ENCODE results near the gene MUC4. TPM values are rescaled to one million over a fixed set of nuclear protein-coding genes. Genes with fewer than 3 reads are reported as not detected.

MUC4 gene
- total RNA-seq, 2 experiments from 2014 or later: 0.15 to 0.24 TPM

DNA sequence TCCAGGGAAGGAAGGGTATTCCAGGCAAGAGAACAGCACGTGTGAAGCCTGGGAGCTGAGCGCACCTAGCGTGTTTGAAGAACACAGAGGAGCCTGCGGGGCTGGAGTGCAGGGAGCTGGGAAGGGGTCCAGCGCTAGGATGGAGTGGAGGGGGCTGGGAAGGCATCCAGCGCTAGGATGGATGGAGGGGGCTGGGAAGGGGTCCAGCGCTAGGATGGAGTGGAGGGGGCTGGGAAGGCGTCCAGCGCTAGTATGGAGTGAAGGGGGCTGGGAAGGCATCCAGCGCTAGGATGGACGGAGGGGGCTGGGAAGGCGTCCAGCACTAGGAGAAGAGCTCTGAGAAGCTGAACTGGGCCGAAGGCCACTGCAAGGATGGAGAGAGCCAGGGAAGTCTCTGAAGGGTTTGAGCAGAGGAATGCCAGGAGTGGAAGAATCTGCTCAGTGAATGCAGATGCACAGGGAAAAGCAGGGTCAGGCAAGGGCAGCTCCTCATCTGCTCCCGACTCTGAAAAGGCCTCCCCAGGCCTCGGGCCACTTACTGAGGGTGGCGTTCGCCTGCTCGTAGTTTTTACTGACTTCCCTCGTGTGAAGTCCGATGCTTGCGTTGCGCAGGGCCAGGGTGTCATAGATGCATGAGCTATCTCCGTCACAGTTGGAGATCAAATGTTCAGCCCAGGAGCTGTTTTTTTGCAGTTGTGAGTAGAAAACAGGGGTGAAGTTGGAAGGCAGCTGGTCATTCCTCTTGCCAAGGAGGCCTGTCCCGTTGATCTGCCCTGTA, 51.2 kb downstream of the MUC4 start:
- POLR2A ChIA-PET: no interaction called here
- CTCF ChIA-PET: no interaction called here
- Mint-ChIP-seq H3K27ac (no peak overlapping the region), H3K4me1 (ENCODE audit: low read depth) (peaks cover 12% of the 10 kb centered on the region), H3K36me3 (no peaks in the 10 kb centered on the region), H3K27me3 (peaks cover 44% of the 10 kb centered on the region), H3K9me3 (no peaks in the 10 kb centered on the region), H3K4me3 (no peak overlapping the region)
- intact Hi-C loops (cut with micrococcal nuclease): no loop called here
- no peak for DNase-seq

DNA sequence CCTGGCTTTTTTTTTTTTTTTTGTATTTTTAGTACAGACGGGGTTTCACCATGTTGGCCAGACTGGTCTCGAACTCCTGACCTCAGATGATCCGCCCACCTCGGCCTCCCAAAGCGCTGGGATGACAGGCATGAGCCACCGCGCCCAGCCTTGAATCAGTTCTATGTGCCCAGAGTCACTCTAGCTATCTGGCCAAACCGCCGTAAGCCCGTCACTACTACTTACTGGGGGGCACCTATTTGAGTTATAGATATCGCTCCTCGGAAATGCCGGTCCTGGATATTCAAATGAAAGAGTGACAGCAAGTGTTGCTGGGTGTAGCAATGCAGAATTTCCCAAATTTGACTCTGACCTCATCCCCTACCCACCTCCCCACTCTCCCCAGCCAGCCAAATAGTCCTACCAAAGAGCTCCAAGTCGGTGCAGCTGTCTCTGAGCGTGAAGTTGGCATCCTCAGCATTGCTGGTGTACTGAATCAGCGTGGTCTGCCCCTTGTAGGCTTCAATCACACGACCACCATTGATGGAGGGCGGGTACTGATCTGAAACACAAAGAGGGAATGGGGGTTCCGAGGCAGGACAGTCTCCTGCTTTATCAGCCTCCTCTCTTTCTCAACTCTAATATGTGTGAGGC, 52.9 kb downstream of the MUC4 start:
- H3K4me3 Mint-ChIP-seq: no peak overlapping the region
- H3K27me3 Mint-ChIP-seq: peaks cover 39% of the 10 kb centered on the region
- intact Hi-C loops (cut with micrococcal nuclease): no loop called here
- POLR2A ChIA-PET: no interaction called here
- H3K27ac Mint-ChIP-seq: no peak overlapping the region
- DNase-seq: no peak
- H3K4me1 Mint-ChIP-seq (ENCODE audit: low read depth): peaks cover 12% of the 10 kb centered on the region
- no peaks in the 10 kb centered on the region for H3K36me3 Mint-ChIP-seq
- no peaks in the 10 kb centered on the region for H3K9me3 Mint-ChIP-seq
- CTCF ChIA-PET: no interaction called here

DNA sequence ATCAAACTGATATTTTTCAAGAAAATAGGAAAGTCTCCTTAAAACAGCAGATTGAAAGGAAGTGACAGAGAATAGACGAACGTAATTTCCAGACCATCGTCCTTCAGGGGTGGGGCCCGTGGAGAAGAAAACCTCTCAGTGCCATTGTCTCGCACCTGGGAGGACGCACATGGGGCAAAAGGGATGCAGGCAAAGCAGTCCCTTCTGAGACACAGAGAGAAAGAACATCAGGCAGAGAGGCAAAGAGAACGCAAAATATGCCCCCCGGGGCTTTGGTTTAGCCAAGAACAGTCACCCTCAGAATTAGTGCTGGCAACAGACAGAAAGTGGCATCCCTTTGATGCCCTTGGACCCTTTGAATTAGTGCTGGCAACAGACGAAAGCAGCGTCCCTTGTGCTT, 53.9 kb downstream of the MUC4 start:
- intact Hi-C loops (cut with micrococcal nuclease): no loop called here
- POLR2A ChIA-PET: no interaction called here
- H3K4me3 Mint-ChIP-seq: no peak overlapping the region

DNA sequence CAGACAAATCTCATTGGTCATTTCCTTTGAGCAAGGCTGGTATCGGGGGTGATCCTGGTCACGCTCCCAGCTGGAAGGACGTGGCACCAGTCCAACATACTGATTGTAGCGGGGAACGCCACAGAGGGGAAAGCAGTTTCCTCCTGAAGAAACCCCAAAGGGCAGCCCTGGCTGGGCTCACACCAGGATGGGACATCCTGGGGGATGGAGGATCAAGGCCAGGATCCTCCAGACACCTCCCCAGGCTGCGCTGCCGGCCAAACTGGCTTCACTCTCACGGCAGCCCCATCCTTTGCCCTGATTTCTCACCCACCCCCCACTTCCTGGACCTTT, 54.3 kb downstream of the MUC4 start:
- POLR2A ChIA-PET: no interaction called here
- CTCF ChIA-PET: no interaction called here
- Mint-ChIP-seq H3K9me3 (no peaks in the 10 kb centered on the region), H3K4me1 (ENCODE audit: low read depth) (peaks cover 15% of the 10 kb centered on the region), H3K27me3 (peaks cover 30% of the 10 kb centered on the region), H3K36me3 (no peaks in the 10 kb centered on the region), H3K27ac (no peak overlapping the region), H3K4me3 (no peak overlapping the region)
- DNase-seq: no peak
- intact Hi-C loops (cut with micrococcal nuclease): no loop called here

More for the DNA sequence above, 53.9 kb downstream of the MUC4 start:
- DNase-seq: no peak
- Mint-ChIP-seq H3K36me3 (no peaks in the 10 kb centered on the region), H3K9me3 (no peaks in the 10 kb centered on the region), H3K4me1 (ENCODE audit: low read depth) (peaks cover 15% of the 10 kb centered on the region), H3K27ac (no peak overlapping the region), H3K27me3 (peaks cover 30% of the 10 kb centered on the region)
- CTCF ChIA-PET: no interaction called here

DNA sequence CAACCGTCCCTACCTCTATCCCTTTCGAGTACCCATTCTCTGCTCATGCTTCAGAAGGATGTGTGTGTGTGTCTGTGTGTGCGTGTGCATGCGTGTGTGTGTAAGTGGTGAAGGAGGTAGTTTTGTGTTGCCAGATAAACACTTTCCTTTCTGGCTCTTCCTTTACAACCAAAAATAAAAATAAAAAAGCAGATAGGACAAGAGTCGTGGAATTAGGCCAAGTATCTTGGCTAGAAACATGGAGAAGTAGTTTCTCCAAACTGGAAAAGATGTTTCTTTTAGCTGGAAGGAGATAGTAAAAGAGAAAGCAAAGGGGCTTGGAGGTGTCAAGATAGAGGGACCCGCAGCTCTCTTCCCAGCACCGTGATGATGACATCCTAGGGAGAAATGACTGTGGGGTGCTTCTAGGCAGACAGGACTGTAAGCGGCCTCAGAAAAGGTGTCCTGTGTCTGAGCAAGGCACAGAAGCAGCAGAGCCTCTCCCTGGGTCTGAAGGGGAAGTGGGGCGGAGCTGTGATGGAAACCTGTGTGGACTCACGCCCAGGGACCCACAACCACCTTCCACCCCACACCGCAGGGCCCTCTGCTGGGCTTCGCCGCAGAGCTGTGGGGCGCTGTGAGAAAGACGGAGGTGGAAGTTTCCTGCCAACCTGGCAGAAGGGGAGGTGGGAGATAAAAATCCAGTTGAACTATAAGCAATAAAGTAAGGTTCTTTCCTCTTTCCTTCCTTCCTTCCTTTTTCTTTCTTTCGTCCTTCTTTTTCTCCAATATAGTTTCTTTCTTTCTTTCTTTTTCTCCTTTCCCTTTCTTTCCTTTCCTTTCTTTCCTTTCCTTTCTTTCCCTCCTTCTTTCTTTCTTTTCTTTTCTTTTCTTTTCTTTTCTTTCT, 55.7 kb downstream of the MUC4 start:
- peak; percentile 59 for DNase-seq
- ChIA-PET CTCF (interaction anchor here (0.7 to 1.4 kb wide), 3 partner anchors 94 to 206 kb away, joined by 3 to 5 read pairs (median 3); no protein-coding TSS in a partner anchor), POLR2A (no interaction called here)
- Mint-ChIP-seq H3K4me1 (ENCODE audit: low read depth) (peaks cover 13% of the 10 kb centered on the region), H3K27me3 (peaks cover 25% of the 10 kb centered on the region), H3K27ac (no peak overlapping the region), H3K36me3 (no peaks in the 10 kb centered on the region), H3K9me3 (no peaks in the 10 kb centered on the region), H3K4me3 (no peak overlapping the region)
- intact Hi-C loops (cut with micrococcal nuclease): no loop called here

GRCh38 chr3:195755391-195755790, 56.3 kb downstream of the MUC4 start:
- intact Hi-C loops (cut with micrococcal nuclease): no loop called here
- H3K27ac Mint-ChIP-seq: no peak overlapping the region
- no peak overlapping the region for H3K4me3 Mint-ChIP-seq
- POLR2A ChIA-PET: no interaction called here
- H3K27me3 Mint-ChIP-seq: peaks cover 19% of the 10 kb centered on the region
- no peaks in the 10 kb centered on the region for H3K36me3 Mint-ChIP-seq
- no peak for DNase-seq
- H3K4me1 Mint-ChIP-seq (ENCODE audit: low read depth): peaks cover 13% of the 10 kb centered on the region
- H3K9me3 Mint-ChIP-seq: no peaks in the 10 kb centered on the region
- CTCF ChIA-PET: interaction anchor here (1.4 kb wide), 1 partner anchor 95 kb away, joined by 5 read pairs; no protein-coding TSS in a partner anchor

GRCh38 chr3:195754906-195755305, 56.8 kb downstream of the MUC4 start:
- CTCF ChIA-PET: interaction anchor here (1.4 kb wide), 1 partner anchor 95 kb away, joined by 5 read pairs; no protein-coding TSS in a partner anchor
- POLR2A ChIA-PET: no interaction called here
- Mint-ChIP-seq H3K4me1 (ENCODE audit: low read depth) (peaks cover 13% of the 10 kb centered on the region), H3K4me3 (no peak overlapping the region), H3K9me3 (no peaks in the 10 kb centered on the region), H3K36me3 (no peaks in the 10 kb centered on the region), H3K27ac (no peak overlapping the region), H3K27me3 (peaks cover 15% of the 10 kb centered on the region)
- no peak for DNase-seq
- intact Hi-C loops (cut with micrococcal nuclease): no loop called here

GRCh38 chr3:195754141-195754540, 57.6 kb downstream of the MUC4 start:
- no peak for DNase-seq
- H3K27ac Mint-ChIP-seq: no peak overlapping the region
- ChIA-PET POLR2A (no interaction called here), CTCF (no interaction called here)
- intact Hi-C loops (cut with micrococcal nuclease): no loop called here
- H3K4me1 Mint-ChIP-seq (ENCODE audit: low read depth): peaks cover 13% of the 10 kb centered on the region
- H3K9me3 Mint-ChIP-seq: no peaks in the 10 kb centered on the region
- H3K4me3 Mint-ChIP-seq: no peak overlapping the region
- H3K27me3 Mint-ChIP-seq: peaks cover 9% of the 10 kb centered on the region
- H3K36me3 Mint-ChIP-seq: no peaks in the 10 kb centered on the region

- Mint-ChIP-seq H3K36me3 (no peaks in the 10 kb centered on the region), H3K4me3 (no peak overlapping the region), H3K27me3 (peaks cover 6% of the 10 kb centered on the region), H3K27ac (no peak overlapping the region), H3K9me3 (no peaks in the 10 kb centered on the region), H3K4me1 (ENCODE audit: low read depth) (peaks cover 18% of the 10 kb centered on the region)
- CTCF ChIA-PET: no interaction called here
- POLR2A ChIA-PET: no interaction called here
- intact Hi-C loops (cut with micrococcal nuclease): no loop called here
- no peak for DNase-seq
Observed at GRCh38 chr3:195753581-195753980, 58.1 kb downstream of the MUC4 start.

DNA sequence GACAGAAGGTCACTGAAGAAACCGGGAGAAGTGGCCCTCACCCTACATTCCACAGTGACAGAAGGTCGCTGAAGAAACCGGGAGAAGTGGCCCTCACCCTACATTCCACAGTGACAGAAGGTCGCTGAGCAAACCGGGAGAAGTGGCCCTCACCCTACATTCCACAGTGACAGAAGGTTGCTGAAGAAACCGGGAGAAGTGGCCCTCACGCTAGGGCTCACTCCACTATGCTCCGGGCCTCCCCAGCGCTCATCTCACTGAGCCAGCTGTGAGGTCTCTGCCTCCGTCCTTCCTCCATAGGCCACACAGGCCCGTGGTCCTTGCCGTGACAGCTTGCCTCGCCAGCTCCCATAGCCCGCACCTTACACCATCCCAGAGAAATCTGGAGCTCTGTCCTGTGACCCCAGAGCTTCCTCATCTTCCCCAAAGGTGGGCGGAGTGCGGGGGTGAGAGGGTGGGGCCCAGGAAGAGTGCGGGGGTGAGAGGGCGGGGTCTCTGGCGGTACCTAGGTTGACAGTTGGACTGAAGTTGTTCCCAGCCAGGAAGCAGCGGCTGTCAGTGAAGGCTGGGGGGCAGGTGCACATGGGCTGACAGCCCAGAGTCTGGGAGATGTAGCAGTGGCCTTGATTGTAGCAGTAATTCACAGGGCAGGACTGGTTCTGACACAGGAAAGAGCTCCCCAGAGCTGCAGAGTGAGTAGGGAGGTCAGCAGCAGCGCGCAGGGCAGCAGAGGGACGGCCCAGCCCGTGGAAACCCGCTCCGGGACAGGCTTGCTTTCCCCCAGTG, 59.0 kb downstream of the MUC4 start:
- intact Hi-C loops (cut with micrococcal nuclease): no loop called here
- peaks cover 3% of the 10 kb centered on the region for H3K27me3 Mint-ChIP-seq
- no peak overlapping the region for H3K4me3 Mint-ChIP-seq
- CTCF ChIA-PET: no interaction called here
- H3K4me1 Mint-ChIP-seq (ENCODE audit: low read depth): peaks cover 21% of the 10 kb centered on the region
- POLR2A ChIA-PET: no interaction called here
- no peak for DNase-seq
- no peaks in the 10 kb centered on the region for H3K9me3 Mint-ChIP-seq
- no peaks in the 10 kb centered on the region for H3K36me3 Mint-ChIP-seq
- no peak overlapping the region for H3K27ac Mint-ChIP-seq

- CTCF ChIA-PET: no interaction called here
- Mint-ChIP-seq H3K27me3 (peaks cover 1% of the 10 kb centered on the region), H3K36me3 (no peaks in the 10 kb centered on the region), H3K4me1 (ENCODE audit: low read depth) (peaks cover 20% of the 10 kb centered on the region), H3K27ac (no peak overlapping the region), H3K9me3 (no peaks in the 10 kb centered on the region), H3K4me3 (no peak overlapping the region)
- POLR2A ChIA-PET: no interaction called here
- intact Hi-C loops (cut with micrococcal nuclease): no loop called here
- no peak for DNase-seq
Observed at GRCh38 chr3:195752066-195752465, 59.7 kb downstream of the MUC4 start.

- H3K36me3 Mint-ChIP-seq: no peaks in the 10 kb centered on the region
- no peak for DNase-seq
- H3K27ac Mint-ChIP-seq: no peak overlapping the region
- H3K4me3 Mint-ChIP-seq: no peak overlapping the region
- CTCF ChIA-PET: no interaction called here
- H3K27me3 Mint-ChIP-seq: no peaks in the 10 kb centered on the region
- peaks cover 15% of the 10 kb centered on the region for H3K4me1 Mint-ChIP-seq (ENCODE audit: low read depth)
- POLR2A ChIA-PET: no interaction called here
- H3K9me3 Mint-ChIP-seq: no peaks in the 10 kb centered on the region
- intact Hi-C loops (cut with micrococcal nuclease): no loop called here
Observed at GRCh38 chr3:195751560-195751959, 60.2 kb downstream of the MUC4 start.

Measured in activated CD4-positive, alpha-beta memory T cell treated with anti-CD3 and anti-CD28 coated beads for 36 hours (primary cell).